GM18868 (cell line): ENCODE measurements around the gene DAO.

Source experiments
- ATAC-seq: cut with Tn5 transposase; IDR thresholded peaks from one replicate; pipeline ENCODE4 v1.9.1; 2021; ENCODE audit warnings: mild to moderate bottlenecking, moderate library complexity; ENCODE audit not compliant: unreplicated experiment

The DAO gene

DNA sequence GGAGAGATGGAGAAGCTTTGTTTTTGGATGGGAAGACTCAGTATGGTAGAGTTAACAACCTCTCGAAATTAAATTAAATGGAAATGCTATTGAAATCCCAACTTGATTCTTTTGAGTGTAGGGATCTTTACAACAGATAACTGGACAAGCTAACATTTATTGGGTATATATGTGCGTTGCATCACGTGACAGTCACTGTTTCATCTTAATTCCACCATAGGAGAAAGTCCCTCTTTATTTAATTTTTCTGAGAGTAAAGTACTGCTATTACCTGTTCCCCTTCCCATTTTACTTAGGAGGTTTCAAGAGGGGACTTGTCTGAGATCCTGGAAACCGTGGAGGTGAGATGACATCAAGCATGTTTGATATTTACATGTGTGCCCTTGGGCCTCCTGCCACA is 11.1 kb upstream of the DAO start:
- no peak for ATAC-seq

DNA sequence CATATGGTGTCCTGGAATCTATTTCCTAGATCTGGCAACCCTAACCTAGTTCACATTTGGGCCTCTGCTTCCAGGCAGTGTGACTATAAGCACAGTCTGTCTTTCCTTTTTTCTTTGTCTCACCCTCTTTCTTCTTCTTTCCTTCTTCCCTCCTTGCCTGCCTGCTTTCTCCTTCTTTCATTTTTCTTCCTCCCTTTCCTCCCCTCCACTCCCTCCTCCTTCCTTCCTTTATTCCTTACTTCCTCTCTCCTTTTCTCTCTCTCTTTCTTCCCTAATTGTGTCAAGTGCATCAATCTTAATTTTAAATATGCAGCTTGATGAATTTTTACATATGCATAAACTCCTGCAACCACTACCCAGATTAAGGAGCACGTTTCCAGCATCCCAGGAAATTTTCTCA is 4.6 kb upstream of the DAO start:
- ATAC-seq: no peak

DNA sequence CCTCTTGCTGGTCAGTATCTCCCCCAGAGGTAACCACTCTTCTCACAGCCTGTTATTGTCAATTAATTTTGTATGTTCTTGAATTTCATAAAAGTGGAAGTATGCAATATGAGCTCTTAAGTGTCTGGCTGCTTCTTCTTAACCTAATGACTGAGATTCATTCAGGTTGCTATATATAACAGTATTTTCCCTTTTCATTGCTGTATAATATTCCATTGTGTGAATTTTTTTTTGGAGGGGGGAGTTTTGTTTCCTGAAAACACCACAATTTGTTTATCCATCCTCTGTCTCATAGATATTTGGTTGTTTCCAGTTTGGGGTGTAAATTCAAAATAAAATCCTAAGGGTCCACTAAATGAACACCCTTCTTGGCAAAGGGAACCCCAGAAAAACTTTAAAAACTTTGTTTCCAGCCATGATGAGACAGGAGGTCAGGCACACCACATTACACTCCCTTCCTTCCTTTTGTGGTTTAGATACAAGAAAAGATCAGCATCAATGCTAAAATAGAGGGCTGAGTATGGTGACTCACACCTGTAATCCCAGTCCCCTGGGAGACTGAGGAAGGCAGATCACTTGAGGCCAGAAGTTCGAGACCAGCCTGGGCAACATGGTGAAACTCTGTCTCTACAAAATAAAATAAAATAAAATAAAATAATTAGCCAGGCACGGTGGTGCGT is 4.1 kb upstream of the DAO start:
- no peak for ATAC-seq

DNA sequence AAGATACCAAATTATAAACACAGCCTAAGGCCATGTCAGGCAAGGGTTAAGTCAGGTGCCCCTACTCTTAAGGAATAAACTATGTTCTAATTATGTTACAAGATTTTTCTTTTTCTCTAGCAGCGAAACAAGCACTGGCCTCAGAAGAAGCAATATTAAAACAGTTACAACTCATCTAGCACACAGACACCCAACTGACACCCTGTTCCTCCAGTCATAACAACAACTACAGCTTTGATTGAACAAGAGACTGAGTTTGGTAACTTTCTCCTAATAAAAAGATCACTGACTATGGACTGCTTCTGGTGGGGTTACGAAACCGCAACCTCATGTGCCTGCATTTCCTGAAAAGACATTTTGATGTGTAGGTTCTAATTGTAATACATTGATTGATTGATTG is 3.3 kb upstream of the DAO start:
- ATAC-seq: no peak

DNA sequence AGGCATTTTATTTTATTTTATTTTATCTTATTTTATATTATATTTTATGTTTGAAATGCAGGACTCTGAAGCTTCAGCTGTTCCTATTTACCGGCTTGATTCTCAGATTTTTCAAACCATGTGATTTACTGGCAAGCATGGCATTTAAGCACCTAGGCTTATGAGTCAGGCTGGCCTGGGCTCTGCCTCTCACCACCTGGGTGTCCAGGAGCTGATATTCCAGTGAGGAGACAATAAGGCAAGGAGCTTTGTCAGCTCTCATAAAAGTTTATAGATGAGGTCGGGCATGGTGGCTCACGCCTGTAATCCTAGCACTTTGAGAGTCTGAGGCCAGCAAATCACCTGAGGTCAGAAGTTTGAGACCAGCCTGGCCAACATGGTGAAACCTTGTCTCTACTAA is 2.1 kb downstream of the DAO start:
- no peak for ATAC-seq

DNA sequence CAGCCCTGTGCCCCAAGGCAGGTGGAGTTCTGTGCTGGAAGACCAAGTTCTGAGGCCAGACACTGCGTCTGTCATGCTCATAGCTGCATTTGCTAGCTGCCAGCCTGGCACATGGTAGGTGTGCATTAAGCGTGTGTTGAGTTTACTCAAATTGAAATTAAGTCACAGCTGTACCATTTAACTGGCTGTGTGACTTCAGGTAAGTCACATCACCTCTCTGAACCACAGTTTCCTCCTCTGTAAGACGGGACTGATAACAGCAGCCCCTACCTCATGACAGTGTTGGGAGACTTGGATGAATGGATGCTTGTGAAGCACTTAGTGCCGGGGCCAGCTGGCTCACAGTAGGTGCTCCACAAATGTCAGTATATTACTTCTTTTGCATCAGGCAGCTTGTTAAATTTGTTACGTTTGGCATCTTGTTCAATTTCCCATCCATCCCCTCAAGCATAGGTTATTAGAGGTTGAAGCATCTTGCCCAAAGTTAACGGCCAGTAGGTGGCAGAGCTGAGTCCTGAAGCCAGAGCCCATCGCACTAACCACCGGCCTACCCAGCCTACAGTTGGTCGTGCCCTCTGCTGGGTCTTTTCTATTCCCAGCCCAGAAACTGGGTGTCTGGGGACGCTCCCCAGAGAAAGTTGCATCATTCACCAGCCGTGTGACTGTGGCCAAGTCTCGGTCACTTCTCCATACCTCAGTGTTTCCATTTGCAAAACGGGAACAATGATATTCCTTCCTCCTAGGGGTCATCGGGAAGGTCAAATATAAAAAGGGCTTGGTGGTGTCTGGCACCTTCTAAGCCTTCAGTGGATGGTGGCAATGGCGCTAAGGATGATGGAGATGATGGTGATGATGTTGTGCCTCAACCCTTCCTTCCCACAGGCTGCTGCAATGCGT is 4.5 kb downstream of the DAO start:
- ATAC-seq: no peak

DNA sequence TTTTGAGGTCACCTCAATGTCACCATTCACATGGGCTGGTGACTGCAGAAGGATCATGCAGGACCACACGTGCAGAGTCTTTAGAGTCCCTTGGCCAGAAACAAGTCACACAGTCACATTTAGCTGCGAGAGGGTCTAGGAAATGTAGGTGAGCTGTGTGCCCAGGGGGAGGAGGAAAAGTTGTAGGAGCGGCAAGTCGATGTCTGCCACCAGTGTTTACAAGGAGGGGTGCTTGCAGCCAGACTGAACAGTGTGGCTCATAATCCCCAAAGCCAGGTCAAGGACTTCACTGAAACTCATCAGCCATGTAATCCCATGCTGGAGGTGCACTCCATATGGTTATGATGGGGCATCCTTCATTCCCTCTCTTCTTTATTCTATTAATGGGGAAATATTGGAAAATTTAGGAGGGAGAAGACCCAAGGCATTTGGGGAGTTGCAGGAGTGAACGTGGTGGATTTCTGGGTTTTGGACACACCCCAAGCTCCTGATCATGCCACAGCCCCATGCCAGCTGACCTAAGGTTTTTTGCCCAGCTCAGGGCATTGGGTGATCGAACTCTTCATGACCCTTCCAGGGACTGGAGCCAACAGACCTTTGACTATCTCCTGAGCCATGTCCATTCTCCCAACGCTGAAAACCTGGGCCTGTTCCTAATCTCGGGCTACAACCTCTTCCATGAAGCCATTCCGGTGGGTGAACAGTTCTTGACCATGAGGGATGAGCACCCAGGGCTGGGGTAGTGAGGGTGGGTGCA is 7.2 kb downstream of the DAO start:
- ATAC-seq: no peak

DNA sequence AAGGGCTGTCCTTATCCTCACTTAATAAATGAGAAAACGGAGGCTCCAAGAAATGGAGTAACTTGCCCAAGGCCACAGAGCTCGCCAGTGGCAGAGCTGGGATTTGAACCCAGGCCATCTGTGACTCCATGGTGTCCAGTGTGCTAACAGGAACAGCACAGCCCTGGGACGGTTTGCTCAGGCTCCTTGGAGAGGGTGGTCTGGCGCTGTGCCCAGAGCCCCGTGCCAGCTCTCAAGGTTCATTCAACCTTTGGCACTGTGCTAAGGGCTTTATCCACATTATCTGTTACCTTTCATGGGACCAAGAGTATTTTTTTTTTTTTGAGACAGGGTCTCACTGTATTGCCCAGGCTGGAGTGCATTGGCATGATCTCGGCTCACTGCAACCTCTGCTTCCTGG is 8.1 kb downstream of the DAO start:
- no peak for ATAC-seq

DNA sequence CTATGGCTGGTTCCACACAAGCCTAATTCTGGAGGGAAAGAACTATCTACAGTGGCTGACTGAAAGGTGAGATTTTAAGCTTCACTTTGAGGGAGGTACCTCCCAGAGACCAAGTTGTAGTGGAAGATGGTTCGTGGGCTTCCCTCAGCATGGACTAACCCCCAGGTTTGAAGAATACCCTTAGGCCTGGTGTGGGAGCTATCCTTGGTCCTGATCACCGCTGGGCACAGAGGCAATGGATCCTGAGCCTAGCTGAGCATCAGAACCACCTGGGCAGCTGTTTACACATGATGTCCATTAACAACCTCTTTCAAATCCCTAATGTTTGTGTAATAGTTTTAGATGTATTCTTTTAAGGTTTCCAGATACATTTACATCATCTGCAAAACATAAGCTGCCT is 10.3 kb downstream of the DAO start:
- no peak for ATAC-seq

DNA sequence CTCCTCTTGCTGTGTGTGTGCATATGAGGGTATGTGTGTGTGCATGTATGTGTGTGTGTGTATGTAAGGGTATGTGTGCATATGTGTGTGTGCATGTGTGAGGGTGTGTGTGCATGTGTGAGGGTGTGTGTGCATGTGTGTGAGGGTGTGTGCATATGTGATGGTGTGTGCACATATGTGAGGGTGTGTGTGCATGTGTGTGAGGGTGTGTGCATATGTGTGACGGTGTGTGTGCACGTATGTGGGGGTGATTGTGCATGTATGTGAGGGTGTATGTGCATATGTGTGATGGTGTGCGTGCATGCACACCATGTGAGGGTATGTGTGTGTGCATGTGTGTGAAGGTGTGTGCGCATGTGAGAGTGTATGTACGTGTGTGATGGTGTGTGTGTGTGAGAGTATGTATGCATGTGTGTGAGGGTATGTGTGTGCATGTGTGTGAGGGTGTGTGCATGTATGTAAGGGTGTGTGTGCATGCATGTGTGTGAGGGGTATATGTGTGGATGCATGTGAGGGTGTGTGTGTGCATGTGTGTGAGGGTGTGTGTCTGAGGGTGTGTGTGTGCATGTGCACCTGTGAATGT is 15.4 kb downstream of the DAO start:
- no peak for ATAC-seq

DNA sequence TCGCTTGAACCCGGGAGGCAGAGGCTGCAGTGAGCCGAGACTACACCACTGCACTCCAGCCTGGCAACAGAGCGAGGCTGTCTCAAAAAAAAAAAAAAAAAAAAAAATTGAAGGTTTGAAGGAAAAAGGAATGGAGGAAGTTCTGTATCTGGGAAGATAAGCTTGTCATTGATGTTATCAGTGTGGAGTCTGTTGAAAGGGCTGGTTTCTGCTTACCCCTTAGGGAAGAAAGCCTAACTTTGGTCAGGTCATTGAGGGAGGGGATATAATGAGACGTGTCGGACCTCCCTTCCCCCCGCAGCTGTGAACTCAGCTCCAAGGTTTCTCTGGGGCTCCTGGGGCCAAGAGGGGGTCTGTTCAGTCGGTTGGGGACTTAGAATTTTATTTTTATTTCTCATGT is 16.4 kb downstream of the DAO start:
- ATAC-seq: no peak

DNA sequence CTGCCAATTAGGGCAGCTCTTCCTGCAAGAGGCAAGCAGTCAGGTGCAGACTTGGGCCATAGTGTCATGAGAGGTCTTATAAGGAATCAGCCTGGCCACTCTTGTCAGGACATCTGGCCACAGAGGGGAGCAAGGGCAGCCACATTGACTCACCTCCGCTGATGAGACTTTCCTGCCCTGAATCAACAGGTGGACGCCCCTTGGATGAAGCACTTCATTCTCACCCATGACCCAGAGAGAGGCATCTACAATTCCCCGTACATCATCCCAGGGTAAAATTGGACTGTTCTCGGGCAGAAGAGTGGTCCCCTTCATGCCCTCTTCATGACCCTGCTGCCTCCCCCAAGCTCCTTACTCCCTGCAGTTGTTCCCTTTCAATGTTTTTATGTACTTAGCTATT is 16.9 kb downstream of the DAO start:
- ATAC-seq: no peak

DNA sequence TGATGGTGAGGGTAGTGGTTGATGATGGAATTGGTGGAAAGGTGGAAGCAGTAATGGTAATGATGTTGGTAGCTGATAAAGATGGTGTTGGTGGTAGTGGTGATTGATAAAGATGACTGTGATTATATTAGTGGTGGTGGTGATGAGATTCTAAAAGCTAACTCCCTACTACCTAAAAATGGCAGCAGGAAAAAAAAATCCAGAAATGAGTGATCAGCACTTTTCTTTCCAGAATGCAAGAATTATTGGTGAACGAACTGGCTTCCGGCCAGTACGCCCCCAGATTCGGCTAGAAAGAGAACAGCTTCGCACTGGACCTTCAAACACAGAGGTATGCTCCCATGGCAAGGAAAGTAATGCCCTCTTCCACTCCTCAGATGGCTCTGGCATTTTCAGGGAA is 19.3 kb downstream of the DAO start:
- no peak for ATAC-seq

DNA sequence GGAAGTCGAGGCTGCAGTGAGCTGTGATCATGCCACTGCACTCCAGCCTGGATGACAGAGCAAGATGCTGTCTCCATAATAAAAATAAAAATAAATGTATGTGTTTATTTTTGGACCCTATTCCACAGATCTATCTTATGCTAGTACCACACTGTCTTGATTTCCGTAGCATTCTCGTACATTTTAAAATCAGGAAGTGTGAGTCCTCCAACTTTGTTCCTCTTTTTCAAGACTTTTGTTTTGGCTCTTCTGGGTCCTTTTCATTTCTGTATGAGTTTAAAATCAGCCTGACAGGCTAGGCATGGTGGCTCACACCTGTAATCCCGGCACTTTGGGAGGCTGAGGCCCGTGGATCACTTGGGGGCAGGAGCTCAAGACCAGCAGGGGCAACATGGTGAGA is 25.8 kb downstream of the DAO start:
- no peak for ATAC-seq

DNA sequence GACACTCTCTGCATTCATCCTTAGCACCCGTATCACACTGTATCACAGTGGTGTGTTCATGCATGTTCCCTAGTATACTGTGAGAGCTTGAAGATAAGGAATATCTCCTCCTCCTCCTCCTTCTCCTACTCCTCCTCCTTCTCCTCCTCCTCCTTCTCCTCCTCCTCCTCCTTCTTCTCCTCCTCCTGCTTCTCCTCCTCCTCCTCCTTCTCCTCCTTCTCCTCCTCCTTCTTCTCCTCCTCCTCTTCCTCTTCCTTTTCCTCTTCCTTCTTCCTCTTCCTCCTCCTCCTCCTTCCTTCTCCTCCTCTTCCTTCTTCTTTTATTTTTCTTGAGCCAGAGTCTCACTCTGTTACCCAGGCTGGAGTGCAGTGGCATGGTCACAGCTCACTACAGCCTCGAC is 27.1 kb downstream of the DAO start:
- ATAC-seq: no peak

DNA sequence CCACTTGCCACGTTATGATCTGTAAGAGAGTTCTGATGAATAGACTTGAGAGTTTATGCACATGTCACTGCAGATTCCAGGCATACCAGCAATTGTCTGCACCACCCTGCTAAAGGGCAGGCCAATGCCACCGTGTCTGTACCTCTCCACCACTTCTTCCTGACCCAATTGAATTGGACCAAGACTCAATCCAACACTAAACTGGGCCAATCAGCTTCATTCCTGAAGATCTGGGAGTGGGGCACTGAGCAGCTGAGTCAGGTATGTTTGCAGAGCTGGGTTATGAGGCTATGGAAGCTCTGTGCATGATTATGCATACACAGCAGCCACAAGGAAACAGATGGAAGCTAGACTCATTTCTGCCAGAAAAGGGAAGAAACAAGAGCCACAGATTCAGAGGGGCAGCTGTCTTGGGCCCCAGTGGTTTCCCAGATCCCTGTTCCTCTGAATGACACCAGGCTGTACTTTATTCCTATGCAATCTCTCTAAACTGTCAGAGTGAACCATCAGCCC is 28.0 kb downstream of the DAO start:
- ATAC-seq: no peak

DNA sequence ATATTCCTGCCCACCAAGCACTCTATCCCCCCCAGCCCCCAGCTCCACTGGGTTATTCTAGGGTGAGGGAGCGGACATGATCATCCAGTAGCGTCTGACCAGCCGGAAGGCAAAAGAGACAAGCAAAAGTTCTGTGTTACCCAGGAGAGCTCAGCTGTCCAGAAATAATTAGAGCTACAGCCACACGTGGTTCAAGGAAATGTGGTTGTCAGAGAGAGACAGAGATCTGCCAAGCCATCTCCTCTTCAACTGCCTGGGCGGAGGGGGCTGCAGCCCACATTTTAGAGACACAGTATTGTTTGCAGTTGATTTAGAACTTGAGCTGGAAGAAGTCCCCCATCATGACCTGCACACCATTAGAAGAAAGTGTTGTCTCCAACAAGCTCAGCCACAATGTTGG is 30.4 kb downstream of the DAO start:
- no peak for ATAC-seq

DNA sequence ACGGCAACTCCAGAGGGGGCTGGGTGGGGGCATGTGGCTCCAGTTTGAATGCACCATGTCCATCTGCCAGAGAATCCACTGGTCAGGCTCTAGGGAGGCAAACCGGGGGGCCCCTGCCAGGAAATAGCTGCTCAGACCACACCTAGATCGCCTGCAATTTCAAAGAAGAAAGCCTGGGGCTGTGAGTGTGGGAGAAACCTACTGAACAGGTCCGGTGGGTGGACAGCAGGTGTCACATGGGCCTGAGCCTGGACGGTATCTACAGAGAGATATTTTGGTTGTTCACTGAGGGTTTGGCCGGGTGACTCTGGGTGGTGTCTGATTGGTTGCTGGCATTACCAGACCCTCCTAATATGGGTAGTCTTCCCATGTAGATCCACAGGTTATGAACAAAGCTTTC is 32.0 kb downstream of the DAO start:
- no peak for ATAC-seq

DNA sequence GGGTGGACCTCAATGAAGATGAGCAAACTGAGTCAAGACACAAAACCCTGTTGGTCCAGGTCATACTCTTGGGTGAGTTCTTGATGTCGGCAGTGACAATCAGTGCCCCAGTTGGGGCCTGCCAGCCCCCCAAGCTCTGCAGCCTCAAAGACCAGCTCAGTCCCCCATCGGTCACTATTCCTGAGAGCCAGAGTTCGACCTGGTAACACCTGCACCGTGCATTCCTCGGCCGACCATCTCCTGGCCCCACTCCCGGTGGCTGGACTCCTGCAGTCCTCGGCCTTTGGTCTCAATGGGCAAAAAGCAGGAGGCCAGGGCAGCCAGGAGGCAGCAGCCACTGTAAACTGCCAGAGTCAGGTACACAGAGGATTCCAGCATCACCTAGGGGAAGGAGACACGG is 32.5 kb downstream of the DAO start:
- ATAC-seq: no peak

DNA sequence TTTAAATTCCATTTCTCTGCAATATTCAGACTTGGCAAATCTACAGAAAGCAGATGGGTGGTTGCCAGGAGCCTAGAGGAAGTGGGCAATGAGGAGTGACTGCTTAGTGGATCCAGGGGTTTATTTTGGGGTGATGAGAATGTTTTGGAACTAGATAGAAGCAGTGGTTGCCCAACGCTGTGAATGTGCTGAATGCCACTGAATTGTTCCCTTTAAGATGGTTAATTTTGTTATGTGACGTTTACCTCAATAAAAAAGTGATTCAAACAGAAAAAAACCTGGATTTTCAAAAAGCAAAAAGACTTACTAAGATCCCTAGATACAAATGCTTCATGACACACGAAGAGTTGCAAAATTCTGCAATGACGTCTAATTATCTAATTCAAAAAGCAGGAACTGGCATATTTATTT is 34.2 kb downstream of the DAO start:
- ATAC-seq: no peak

DNA sequence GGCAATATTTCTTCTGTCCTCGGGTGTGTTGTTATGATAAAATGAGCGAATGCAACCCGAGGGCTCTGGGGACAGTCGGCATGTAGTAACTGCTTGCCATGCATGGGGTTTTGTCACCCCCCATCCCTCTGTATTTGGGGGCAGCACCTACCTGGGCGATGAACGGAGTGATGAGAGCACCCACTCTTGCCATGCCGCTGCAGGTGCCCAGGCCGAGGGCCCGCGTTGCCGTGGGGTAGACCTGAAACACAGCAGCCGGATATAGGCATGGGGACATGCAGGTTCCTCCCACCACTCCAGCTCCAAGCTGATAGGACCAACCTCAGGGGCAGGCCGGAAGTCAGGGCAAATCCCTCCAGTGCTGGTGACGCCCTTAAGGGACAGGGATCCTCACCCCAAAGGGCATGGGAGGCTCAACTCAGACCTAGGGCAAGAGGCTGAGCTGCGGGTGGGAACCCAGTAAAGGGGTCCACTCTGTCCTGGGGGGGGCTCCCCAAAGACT is 35.8 kb downstream of the DAO start:
- no peak for ATAC-seq
